Measurements from ENCODE around the gene ATP4A. TPM values are rescaled to one million over a fixed set of nuclear protein-coding genes. Genes with fewer than 3 reads are reported as not detected.

Gene ATP4A
- total RNA-seq, 1 donor from 2014 or later = not detected

- intact Hi-C loops (cut with micrococcal nuclease) = no loop called here
Observed at GRCh38 chr19:35565016-35565856, 1.8 kb upstream of the ATP4A start.

GRCh38 chr19:35562776-35563175 lies 682 bp downstream of the ATP4A start:
- intact Hi-C loops (cut with micrococcal nuclease) = no loop called here

GRCh38 chr19:35562336-35562735 lies 1.1 kb downstream of the ATP4A start:
- intact Hi-C loops (cut with micrococcal nuclease) = no loop called here

- intact Hi-C loops (cut with micrococcal nuclease) = no loop called here
Observed at GRCh38 chr19:35561436-35561835, 2.0 kb downstream of the ATP4A start.

GRCh38 chr19:35560677-35561076 lies 2.8 kb downstream of the ATP4A start:
- intact Hi-C loops (cut with micrococcal nuclease) = no loop called here

- intact Hi-C loops (cut with micrococcal nuclease) = no loop called here
Observed at GRCh38 chr19:35560271-35560670, 3.2 kb downstream of the ATP4A start.

GRCh38 chr19:35559781-35560180 lies 3.7 kb downstream of the ATP4A start:
- intact Hi-C loops (cut with micrococcal nuclease) = no loop called here

GRCh38 chr19:35559281-35559659 lies 4.2 kb downstream of the ATP4A start:
- intact Hi-C loops (cut with micrococcal nuclease) = no loop called here

- intact Hi-C loops (cut with micrococcal nuclease) = no loop called here
Observed at GRCh38 chr19:35558400-35559280, 4.8 kb downstream of the ATP4A start.

GRCh38 chr19:35557539-35558399 lies 5.7 kb downstream of the ATP4A start:
- intact Hi-C loops (cut with micrococcal nuclease) = no loop called here

GRCh38 chr19:35556846-35557538 lies 6.5 kb downstream of the ATP4A start:
- intact Hi-C loops (cut with micrococcal nuclease) = no loop called here

- intact Hi-C loops (cut with micrococcal nuclease) = no loop called here
Observed at GRCh38 chr19:35556025-35556590, 7.3 kb downstream of the ATP4A start.

GRCh38 chr19:35555301-35556005 lies 8.0 kb downstream of the ATP4A start:
- intact Hi-C loops (cut with micrococcal nuclease) = no loop called here

GRCh38 chr19:35554076-35554475 lies 9.4 kb downstream of the ATP4A start:
- intact Hi-C loops (cut with micrococcal nuclease) = no loop called here

GRCh38 chr19:35553385-35554000 lies 10.0 kb downstream of the ATP4A start:
- intact Hi-C loops (cut with micrococcal nuclease) = no loop called here

GRCh38 chr19:35552534-35553384 lies 10.7 kb downstream of the ATP4A start:
- intact Hi-C loops (cut with micrococcal nuclease) = no loop called here

- intact Hi-C loops (cut with micrococcal nuclease) = no loop called here
Observed at GRCh38 chr19:35551091-35551810, 12.2 kb downstream of the ATP4A start.
